ENCODE results near the gene N4BP2L2.

The N4BP2L2 gene

DNA sequence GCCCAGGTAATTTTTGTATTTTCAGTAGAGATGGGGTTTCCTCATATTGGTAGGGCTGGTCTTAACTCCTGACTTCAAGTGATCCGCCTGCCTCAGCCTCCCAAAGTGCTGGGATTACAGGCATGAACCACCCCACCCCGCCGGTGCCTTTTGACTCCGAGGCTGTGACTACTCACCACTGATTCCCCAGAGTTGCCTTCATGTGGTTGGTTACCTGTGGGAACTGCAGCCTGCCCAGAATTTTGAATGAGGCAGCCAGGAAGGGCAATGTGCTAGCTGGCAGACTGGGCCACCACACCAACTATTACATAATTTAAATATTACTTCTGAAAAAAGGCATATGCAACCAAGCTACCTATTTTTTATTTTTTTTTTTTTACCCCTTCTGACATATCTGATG is 42.8 kb downstream of the N4BP2L2 start:
- DNase-seq (ENCODE audit: low read depth), result no peak
- H3K4me3 ChIP-seq (ENCODE audit: control insufficient read depth, low read depth, low read length), result no peak overlapping the region
- TF ChIP-seq, protein P1, sequence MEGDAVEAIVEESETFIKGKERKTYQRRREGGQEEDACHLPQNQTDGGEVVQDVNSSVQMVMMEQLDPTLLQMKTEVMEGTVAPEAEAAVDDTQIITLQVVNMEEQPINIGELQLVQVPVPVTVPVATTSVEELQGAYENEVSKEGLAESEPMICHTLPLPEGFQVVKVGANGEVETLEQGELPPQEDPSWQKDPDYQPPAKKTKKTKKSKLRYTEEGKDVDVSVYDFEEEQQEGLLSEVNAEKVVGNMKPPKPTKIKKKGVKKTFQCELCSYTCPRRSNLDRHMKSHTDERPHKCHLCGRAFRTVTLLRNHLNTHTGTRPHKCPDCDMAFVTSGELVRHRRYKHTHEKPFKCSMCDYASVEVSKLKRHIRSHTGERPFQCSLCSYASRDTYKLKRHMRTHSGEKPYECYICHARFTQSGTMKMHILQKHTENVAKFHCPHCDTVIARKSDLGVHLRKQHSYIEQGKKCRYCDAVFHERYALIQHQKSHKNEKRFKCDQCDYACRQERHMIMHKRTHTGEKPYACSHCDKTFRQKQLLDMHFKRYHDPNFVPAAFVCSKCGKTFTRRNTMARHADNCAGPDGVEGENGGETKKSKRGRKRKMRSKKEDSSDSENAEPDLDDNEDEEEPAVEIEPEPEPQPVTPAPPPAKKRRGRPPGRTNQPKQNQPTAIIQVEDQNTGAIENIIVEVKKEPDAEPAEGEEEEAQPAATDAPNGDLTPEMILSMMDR (conservative IDR thresholded peaks at IDR 0.05; ENCODE audit: control insufficient read depth, insufficient read depth, low read depth, low read length), result no peak

- H3K4me3 ChIP-seq (ENCODE audit: control insufficient read depth, low read depth, low read length), result no peak overlapping the region
- TF ChIP-seq, protein P1 (conservative IDR thresholded peaks at IDR 0.05; ENCODE audit: control insufficient read depth, insufficient read depth, low read depth, low read length), result no peak
- no peak for DNase-seq (ENCODE audit: low read depth)
These were observed 43.2 kb downstream of the N4BP2L2 start for GRCh38 chr13:32495429-32495828.

DNA sequence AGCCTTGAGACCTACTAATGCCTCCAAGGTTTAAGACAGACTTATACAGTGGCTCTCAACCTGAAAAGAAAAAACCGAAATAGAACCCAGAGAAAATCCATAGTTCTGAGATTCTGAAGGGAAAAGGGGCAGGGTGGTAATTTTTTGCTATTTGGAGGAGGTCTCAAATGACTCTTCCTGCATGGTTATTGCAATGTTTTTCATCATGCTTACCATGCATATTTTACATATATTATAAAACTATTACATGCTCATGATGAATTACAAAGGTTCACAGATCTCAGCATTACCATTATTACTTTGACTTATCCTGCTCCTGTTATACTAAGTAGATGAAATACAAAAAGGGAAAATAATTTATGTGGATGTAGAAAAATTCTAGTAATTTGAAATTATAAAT is 47.6 kb downstream of the N4BP2L2 start:
- TF ChIP-seq, protein P1 (conservative IDR thresholded peaks at IDR 0.05; ENCODE audit: control insufficient read depth, insufficient read depth, low read depth, low read length), result no peak

GRCh38 chr13:32476892-32477291 is 61.7 kb downstream of the N4BP2L2 start:
- TF ChIP-seq, protein P1 (conservative IDR thresholded peaks at IDR 0.05; ENCODE audit: control insufficient read depth, insufficient read depth, low read depth, low read length), result no peak
- no peak for DNase-seq (ENCODE audit: low read depth)
- no peak overlapping the region for H3K4me3 ChIP-seq (ENCODE audit: control insufficient read depth, low read depth, low read length)

More for the DNA sequence above, 47.6 kb downstream of the N4BP2L2 start:
- H3K4me3 ChIP-seq (ENCODE audit: control insufficient read depth, low read depth, low read length), result no peak overlapping the region
- no peak for DNase-seq (ENCODE audit: low read depth)

- no peak for DNase-seq (ENCODE audit: low read depth)
- TF ChIP-seq, protein P1 (conservative IDR thresholded peaks at IDR 0.05; ENCODE audit: control insufficient read depth, insufficient read depth, low read depth, low read length), result no peak
- H3K4me3 ChIP-seq (ENCODE audit: control insufficient read depth, low read depth, low read length), result no peak overlapping the region
These were observed 62.4 kb downstream of the N4BP2L2 start for GRCh38 chr13:32476021-32476731.

GRCh38 chr13:32474999-32475792 is 63.4 kb downstream of the N4BP2L2 start:
- TF ChIP-seq, protein P1 (conservative IDR thresholded peaks at IDR 0.05; ENCODE audit: control insufficient read depth, insufficient read depth, low read depth, low read length), result no peak
- no peak for DNase-seq (ENCODE audit: low read depth)
- H3K4me3 ChIP-seq (ENCODE audit: control insufficient read depth, low read depth, low read length), result no peak overlapping the region

All from fibroblast of mammary gland (primary cell).